Fibroblast of lung (primary cell): ENCODE data around the gene C6orf132.

Experiments used
- EZH2 ChIP-seq: IDR thresholded peaks from 2 replicates; pipeline ENCODE4 v1.5.1; 2012; ENCODE audit warnings: low read length, control low read depth, mild to moderate bottlenecking; ENCODE audit errors: missing control alignments
- TF ChIP-seq, protein P1 (sequence below), 2 donors: IDR thresholded peaks in 1 of 2; conservative IDR thresholded peaks in 1 of 2; 1 replicate in 1 of 2; 2 replicates in 1 of 2; pipeline ENCODE4 v1.5.1; 2011 to 2012; ENCODE audit warnings: low read length in 2 of 2, control low read depth in 1 of 2, inconsistent platforms in 1 of 2, low read depth in 1 of 2, mild to moderate bottlenecking in 1 of 2

DNA sequence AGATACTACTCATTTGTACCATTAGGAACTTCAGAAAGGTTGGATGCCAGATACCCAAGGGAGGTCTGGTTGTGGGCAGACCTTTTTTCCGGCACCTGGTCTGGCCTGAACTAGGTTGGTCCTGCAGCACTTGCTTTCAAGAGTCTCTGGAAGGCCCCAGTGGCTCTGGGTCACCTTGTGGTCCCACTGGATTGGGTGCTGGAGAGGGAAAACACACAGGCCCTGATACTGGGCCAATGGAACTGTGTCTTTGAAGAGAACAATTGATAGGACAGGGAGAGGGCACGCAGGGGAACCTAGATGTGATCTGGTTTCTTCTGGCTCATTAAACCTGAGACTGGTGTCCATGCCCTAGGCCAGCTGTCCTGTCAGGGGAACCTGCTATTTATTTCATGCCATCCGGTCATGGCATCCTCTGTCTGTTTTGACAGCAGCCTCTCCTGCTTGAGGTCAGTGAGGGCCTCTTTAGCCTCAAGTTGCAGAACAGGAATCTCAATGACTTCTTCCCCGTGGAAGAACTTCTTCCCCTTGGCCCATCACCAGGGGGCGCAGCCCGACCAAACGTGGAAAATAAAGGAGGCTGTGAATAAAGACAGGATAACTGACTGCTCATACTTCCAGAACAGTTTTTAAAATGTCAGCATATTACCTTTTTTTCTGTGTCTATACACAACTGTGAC is 67.1 kb downstream of the C6orf132 start:
- TF ChIP-seq, protein P1, sequence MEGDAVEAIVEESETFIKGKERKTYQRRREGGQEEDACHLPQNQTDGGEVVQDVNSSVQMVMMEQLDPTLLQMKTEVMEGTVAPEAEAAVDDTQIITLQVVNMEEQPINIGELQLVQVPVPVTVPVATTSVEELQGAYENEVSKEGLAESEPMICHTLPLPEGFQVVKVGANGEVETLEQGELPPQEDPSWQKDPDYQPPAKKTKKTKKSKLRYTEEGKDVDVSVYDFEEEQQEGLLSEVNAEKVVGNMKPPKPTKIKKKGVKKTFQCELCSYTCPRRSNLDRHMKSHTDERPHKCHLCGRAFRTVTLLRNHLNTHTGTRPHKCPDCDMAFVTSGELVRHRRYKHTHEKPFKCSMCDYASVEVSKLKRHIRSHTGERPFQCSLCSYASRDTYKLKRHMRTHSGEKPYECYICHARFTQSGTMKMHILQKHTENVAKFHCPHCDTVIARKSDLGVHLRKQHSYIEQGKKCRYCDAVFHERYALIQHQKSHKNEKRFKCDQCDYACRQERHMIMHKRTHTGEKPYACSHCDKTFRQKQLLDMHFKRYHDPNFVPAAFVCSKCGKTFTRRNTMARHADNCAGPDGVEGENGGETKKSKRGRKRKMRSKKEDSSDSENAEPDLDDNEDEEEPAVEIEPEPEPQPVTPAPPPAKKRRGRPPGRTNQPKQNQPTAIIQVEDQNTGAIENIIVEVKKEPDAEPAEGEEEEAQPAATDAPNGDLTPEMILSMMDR (conservative IDR thresholded peaks at IDR 0.05 in 1 of 2, IDR thresholded peaks at IDR 0.05 in 1 of 2; ENCODE audit: low read depth in 1 of 2, low read length in 2 of 2) = peak; percentile 92 to 95
- no peak for TF ChIP-seq EZH2
